ENCODE measurements around the gene CX3CL1.

Gene CX3CL1

DNA sequence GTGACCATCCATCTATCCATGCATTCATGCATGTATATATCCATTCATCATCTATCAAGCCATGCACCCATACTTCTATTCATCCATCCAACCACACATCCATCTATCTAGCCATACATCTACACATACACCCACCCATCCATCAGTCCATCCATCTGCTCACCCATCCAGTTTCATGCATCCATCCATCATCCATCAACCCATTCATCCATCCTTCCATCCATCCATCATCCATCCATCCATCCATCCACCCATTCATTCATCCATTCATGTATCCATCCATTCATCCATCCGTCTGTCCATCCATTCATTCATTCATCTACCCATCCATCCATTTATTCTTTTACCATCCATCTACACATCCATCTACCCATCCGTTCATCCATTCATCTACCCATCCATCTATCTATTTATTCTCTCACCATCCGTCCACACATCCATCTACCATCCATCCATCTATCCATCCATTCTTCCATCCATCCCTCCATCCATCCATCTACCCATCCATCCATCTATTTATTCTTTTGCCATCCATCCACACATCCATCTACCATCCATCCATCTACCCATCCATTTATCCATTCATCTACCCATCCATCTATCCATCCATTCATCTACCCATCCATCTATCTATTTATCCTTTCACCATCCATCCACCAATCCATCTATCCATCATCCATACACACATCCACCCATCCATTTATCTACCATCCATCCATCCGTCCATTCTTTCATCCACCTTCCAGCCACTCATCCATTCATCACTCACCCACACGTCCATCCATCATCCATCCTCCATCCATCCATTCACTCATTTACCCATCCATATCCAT lies 35.4 kb downstream of the CX3CL1 start:
- ATAC-seq: no peak

DNA sequence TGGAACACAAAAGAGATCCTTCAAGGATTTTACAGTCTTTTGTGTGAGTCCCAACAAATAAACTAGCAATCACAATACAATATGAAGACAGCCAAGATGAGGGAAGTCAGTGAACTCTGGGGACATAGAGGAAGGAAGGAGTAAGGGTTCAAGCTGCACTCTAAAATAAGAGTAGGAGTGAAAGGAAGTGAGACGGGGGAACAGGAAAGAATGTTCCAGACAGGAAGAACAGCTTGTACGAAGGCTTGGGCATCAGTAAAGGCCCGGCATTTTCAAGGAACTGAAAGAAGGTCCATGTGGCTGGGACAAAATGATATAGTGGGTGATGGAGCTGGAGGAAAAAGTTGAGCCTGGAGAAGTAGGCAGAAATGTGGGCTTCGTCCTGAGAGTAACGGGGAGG lies 36.8 kb downstream of the CX3CL1 start:
- no peak for ATAC-seq

DNA sequence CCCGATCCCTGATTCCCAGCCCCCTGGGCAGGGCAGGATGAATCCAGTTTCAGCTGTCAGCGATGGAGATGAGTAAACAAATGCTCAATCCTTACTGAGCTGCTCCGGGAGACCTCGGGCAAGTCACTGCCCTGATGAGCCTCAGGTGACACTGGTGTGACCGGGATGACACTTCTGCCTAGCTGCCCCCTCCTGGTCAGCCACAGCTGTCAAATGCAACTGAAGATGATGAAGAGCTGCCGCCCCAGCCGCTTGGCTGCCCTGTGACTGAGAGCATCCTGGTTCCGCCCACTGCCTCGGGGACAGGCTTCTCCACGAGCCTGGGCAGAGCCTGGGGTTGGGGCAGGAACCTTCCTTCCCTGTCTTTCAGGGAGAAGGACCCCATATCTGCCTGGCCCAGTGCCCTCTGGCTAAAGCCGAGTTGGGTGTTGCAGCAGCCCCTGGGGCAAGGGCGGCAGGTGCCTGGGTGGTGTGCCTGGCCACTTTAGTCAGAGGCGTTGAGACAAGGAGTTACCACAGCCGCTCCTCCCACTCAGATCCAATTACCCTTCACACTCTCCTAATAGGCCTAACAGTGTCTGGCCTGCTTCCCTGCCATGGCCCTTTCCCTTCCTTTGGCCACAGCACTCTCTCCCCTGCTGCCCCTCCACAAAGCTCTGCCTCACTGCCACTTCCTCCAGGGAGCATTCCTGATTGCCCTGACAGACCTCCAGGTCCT lies 37.7 kb downstream of the CX3CL1 start:
- ATAC-seq: no peak

DNA sequence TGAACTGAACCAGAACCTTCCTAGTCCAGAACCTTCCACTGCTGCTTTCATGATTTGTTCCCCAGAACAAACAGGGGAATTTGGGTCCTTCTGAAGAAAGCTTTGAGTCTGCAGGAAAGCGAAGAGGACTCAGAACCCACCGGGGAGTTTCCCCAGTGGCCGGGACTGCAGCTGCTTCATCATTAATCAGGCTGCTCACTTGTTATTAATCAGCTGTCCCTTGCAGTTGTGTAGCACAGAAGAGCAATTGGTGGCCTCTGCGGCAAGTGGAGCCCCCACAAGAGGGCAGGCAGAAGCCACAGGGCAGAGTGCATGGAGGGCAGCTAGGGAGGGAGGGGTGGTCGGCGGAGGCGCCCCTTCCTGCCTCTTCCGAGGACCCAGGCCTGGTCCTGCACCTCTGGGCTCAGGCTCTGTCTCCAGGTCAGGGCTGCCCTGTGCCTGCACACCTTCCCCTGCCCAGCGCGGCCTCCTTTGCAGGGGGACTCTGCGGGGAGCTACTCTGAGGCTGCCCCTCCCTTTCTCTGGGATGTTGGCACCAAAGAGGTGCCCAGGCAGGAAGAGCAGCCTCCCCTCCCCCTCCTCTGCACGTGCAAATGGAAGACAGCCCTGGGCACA lies 39.2 kb downstream of the CX3CL1 start:
- ATAC-seq: peak; percentile 15 to 44

DNA sequence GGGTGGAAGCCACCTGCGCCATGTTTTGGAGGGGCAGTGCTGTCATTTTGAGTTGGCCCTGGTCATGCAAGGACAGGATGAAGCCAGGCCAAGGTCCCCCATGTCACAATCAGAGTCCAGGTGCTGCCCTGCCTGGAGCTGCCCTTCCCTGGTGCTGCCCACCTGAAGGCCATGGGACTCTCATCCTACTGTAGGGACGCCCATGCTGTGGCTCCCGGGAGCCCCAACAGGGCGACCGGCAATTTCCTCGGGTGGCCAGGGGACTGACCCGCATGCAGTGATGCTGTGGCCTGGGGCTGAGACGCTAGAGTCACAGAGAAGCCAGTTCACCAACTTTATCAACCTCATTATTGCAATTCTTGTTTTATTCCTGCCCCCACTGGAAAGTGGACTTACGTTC lies 40.3 kb downstream of the CX3CL1 start:
- no peak for ATAC-seq

DNA sequence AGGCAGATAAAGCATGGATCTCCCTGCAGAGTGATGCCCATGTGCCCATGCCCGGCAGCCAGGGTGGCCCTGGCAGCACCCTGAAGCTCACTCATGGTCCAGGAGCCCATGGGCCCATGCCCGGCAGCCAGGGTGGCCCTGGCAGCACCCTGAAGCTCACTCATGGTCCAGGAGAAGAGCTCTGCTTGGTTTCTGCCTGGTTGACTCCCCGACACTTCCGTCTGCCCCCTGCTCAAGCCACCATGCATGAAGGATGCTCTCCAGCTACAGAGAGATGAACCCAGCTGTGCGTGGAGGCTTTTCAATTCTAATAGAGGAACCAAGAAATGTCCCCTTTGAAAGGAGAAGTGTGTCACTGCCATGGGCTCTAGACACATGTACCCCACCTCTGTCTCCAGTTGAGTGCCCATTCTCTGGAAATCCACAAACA lies 41.0 kb downstream of the CX3CL1 start:
- peak in 1 of 2 donors; percentile 21 for ATAC-seq

DNA sequence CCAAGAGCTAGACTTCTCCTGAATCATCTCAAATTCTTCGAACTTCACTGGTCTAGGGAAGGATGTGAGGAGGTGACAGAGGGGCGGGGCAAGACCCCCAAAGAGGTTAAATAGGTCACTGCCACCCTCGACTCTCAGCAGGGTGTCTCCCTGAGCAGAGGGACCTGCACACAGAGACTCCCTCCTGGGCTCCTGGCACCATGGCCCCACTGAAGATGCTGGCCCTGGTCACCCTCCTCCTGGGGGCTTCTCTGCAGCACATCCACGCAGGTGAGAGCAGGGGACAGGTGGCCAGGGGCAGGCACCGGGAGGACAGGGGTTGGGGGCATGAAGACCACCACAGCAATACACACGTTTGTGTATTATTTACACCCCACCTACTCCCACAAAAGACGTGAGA lies 41.4 kb downstream of the CX3CL1 start:
- ATAC-seq: no peak

DNA sequence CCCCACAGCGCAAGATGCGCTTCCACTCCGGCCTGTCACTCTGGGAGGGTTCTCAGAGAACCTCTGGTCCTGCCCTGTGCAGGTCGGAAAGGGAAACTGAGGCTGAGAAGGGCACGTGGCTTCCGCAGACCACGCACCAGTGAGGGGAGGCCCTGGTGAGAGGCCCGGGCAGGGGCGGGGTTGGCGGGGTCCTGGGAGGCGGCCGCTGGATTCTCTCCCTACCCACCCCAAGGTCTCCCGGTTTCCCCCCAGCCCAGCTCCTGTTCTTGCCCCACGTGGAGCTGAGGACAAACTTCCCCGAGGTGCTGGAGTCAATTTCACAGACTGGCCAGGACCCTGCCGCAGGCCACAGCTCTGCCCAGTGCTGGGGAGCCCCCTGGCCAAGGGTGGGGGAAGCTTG lies 43.8 kb downstream of the CX3CL1 start:
- no peak for ATAC-seq

DNA sequence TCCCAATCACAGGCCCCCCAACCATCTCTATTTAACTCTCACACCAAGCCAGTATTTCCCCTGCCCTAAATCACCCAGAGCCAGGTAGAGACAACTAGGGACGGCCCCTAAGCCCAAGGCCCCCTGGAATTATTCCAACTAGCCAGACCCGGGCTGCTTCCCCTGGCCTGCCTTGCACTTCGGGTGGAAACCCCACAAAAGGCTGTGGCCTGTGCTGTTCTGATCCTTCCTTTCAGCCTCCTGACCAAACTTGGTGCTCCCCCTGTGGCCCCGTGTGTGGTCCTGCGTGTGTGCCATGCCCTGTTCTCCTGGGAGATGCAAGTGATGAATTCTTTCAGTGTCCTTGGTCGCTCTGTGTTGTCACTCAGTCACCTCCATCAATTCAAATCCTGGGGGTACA lies 47.2 kb downstream of the CX3CL1 start:
- no peak for ATAC-seq

DNA sequence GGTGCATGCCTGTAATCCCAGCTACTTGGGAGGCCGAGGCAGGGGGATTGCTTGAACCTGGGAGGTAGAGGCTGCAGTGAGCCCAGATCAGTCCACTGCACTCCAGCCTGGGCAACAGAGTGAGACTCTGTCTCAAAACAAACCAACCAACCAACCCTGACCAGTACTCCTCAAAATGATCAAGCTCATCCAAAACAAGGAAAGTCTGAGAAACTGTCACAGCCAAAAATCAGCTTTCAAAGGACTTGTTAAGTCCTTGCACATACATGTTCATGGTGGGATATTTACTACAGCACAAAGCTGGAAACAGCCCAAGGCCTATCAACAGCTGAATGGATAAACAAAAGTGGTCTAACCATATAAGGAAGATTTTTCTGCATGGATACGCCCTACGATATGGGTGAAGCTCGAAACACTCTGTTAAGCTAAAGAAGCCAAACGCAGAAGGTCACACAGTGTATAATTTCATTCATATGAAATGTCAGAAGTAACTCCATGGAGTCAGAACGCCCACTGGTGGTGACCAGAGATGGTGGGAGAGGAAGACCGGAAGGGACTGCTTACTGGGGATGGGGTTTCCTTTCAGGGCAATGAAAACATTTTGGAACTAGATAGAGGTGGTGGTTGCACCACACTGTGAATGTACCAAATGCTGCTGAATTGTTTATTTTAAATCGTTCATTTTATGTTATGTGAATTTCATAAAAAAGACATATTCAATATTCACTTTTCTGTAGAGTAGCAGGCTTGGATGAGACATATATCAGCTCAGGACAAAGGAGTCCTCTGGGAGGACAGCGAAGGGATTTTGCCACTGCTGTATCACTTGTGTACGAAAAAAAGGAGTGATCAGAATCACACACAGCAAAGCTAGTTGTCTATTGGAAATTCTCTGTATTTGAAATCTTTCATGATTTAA lies 50.0 kb downstream of the CX3CL1 start:
- ATAC-seq: no peak

DNA sequence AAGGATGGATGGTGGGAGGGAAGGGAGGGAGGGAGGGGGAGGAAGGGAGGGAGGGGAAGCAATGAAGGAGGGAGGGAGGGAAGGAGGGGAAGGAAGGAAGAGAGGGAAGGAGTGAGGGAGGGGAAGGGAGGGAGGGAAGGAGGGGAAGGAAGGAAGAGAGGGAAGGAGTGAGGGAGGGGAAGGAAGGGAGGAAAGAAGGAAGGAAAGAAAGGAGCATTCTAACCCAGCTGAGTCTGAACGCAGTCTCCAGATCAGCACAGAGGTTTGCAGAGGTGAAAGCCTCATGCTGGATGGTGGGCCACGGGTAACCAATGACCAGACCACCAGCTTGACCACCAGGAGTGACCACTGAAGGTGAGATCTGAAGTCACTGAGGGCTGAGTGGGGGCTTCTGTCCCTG lies 50.9 kb downstream of the CX3CL1 start:
- ATAC-seq: no peak

DNA sequence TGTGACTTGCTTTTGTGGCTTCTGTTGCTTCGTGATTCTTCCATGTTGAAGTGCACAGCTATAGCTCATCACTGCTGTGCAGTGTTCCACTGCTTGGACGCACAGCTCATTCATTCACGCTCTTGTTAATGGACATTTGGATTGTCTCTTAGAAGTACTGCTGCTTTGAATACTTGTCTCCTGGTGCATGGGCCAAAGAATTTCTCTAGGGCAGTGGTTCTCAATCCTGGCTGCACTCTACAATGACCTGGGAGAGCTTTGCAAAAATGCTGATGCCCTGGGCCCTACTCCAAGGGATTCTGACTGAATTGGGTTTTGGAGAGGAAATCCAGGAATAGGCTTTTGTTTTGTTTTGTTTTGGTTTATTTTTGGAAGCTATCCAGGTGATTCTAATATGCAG lies 52.3 kb downstream of the CX3CL1 start:
- no peak for ATAC-seq

DNA sequence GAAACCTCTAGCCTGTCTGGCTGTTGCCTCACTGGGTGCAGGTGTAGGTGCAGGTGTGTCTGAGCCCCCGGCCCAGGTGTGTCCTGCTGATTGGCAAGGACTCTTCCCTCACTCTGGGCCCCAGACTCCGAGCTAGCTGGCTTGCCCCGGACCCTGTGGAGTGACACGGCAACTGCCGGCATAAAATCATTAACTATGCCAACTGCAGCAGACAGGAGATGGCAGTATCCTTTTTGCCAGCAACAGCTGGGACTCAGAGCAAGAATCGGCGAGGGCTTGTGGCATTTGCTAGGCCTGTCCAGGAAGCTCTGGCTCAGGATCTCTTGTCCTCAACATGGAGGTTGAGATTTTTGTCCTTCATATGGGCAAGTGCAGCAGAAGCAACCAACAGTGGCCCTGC lies 54.1 kb downstream of the CX3CL1 start:
- ATAC-seq: no peak

DNA sequence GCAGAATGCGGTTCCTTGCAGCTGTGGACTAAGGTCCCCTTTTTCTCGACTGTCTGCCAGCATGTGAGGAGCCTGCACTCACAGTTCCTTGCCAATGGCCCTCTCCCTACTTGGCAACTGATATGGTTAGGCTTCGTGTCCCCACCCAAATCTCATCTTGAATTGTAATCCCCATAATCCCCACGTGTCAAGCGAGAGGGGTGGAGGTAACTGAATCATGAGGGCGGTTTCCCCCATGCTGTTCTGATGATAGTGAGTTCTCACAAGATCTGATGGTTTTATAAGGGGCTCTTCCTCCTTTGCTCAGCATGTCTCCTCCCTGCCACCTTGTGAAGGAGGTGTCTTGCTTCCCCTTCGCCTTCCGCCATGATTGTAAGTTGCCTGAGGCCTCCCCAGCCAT lies 55.0 kb downstream of the CX3CL1 start:
- ATAC-seq: no peak

DNA sequence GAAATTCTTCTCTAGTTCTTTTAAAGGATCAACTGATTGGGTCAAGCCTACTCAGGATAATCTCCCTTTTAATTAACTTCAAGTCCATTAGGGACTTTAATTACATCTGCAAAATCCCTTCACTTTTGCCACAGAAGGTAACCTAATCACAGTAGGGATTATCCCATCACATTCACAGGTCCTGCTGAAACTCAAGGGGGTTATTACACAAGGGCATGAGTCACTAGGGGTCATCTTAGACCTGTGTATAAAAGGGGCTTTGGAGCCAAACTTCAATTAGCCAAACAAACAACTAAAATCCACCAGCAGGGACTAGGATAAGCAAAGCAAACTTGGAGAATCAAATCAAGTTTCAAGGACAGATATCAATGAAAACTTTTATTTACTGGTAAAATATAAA lies 55.5 kb downstream of the CX3CL1 start:
- ATAC-seq: no peak

DNA sequence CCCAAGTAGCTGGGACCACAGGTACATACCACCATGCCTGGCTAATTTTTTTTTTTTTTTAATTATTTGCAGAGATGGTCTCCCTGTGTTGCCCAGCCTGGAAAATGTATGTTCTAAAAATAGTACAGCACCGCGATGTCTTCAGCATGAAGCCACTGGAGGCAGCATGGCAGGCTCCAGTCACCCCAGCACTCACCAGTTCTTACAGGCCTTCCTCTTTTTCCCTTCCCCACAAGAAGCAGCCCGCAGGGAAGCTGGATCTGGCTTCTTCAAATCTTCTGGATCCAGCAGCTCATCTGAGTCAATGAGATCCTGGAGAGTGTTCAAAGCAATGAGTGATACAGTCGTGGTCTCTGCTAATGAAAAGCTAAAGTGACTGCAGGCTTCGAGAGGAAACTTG lies 58.7 kb downstream of the CX3CL1 start:
- no peak for ATAC-seq

DNA sequence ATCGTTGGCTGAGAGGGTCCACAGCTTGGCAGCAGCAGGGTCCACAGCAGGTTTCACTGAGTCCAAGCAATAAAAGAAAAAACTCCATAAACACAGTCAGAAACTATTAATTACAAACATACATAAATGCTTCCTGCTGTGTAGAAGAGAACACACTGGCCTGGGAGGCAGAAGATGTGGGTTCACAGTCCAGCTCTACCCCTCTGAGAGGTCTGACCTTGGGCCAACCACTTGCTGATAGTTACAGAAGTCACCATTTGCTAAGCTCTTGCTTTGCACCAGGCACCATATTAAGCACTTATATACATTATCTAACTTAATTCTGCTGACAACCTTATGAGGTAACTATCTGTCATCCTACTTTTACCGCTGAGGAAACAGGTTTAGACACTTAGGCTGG lies 60.2 kb downstream of the CX3CL1 start:
- no peak for ATAC-seq

DNA sequence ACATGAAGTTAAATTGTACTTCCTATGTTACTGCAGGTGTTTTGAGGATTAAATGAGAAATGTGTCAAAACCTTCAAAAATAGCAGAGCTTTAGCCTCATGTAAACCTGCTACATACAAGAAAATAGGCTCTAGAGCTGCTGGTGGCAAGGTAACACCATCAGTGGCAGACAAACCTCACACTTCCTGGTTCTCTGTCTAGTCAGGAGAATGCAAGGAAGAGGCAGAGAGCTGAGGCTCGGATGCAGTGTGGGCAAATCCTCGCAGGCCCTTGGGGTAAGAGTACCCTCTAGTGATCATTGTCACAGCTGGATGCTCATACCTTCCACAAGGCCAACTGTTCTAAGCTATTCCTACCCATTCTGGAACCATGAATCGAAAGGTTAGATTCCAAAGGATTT lies 60.7 kb downstream of the CX3CL1 start:
- no peak for ATAC-seq

DNA sequence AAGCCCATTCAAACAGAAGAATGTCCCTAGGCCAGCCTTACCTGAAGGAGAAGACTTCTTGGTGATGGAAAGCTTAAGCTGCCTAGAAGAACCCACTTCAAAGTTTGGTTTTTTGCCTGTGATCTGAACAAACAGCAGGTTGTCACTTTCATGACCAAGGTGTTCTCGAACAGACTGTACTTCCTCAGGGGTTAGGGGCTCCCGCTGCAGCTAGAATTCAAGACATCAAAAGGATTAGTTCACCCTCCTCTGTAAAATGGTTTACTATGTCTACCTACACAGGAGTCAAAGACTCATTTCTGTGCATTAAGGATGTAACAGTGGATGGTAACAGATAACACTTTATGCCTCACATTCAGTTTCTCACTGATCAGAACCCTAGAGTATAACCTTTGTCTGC lies 61.7 kb downstream of the CX3CL1 start:
- ATAC-seq: no peak

Data from activated CD4-positive, CD25-positive, alpha-beta regulatory T cell treated with anti-CD3 and anti-CD28 coated beads, Interleukin-2, amount 50 U/mL, for 24 hours (primary cell).